Activated B cell treated with CpG ODN at 0.5 μM for 24 hours (primary cell): ENCODE data around the gene JAZF1. TPM values are rescaled to one million over a fixed set of nuclear protein-coding genes. Genes with fewer than 3 reads are reported as not detected.

ENCODE experiments used
- ATAC-seq: fragments of 200-7000 bp; cut with Tn5 transposase; one replicate; pipeline ENCODE4 v1.10.0; 2021; ENCODE audit warnings: low read depth, mild to moderate bottlenecking, moderate library complexity
- CTCF ChIA-PET: fragments of 350-600 bp; sonication (Branson Sonifier 250); formaldehyde crosslinking; loops from one replicate; lab custom pipeline; 2021; ENCODE audit warnings: antibody characterized with exemption; lab: Charles Lee
- POLR2A ChIA-PET: fragments of 350-600 bp; sonication (Branson Sonifier 250); formaldehyde crosslinking; loops from one replicate; lab custom pipeline; 2021; ENCODE audit warnings: antibody characterized with exemption; lab: Charles Lee
- DNase-seq: peaks from one replicate; pipeline ENCODE4 v3.0.0; 2022
- H3K27ac Mint-ChIP-seq: one replicate; pipeline ENCODE4 v1.8.0; 2020; ENCODE audit warnings: mixed read lengths
- H3K27me3 Mint-ChIP-seq: one replicate; pipeline ENCODE4 v1.8.0; 2021; ENCODE audit warnings: mixed read lengths
- H3K36me3 Mint-ChIP-seq: one replicate; pipeline ENCODE4 v1.8.0; 2021; ENCODE audit warnings: low read depth, mixed read lengths
- H3K4me1 Mint-ChIP-seq: one replicate; pipeline ENCODE4 v1.8.0; 2021; ENCODE audit warnings: mixed read lengths
- H3K4me3 Mint-ChIP-seq: one replicate; pipeline ENCODE4 v1.8.0; 2020; ENCODE audit warnings: mild to moderate bottlenecking, mixed read lengths
- H3K9me3 Mint-ChIP-seq: one replicate; pipeline ENCODE4 v1.8.0; 2020; ENCODE audit warnings: mixed read lengths
- CTCF ChIP-seq: fragments of 200-600 bp; IDR thresholded peaks from one replicate; pipeline ENCODE4 v1.8.0; 2022; ENCODE audit warnings: antibody characterized with exemption, mild to moderate bottlenecking
- intact Hi-C: fragments of 100-400 bp; cut with micrococcal nuclease; formaldehyde crosslinking; loops from one replicate; pipeline ENCODE4 v1.15.1; 2024
- total RNA-seq: library from RNA; stranded (reverse); gene quantifications from 2 replicates; pipeline ENCODE4 v1.2.3, GENCODE V29; 2022

The JAZF1 gene
- total RNA-seq, 1 donor from 2014 or later: 54.8 TPM

GRCh38 chr7:28177836-28178235 lies 2.8 kb downstream of the JAZF1 start:
- H3K36me3 Mint-ChIP-seq: peaks cover 15% of the 10 kb centered on the region
- H3K27ac Mint-ChIP-seq: peak overlapping the region; percentile 30
- DNase-seq: no peak
- no peak for ATAC-seq
- H3K4me3 Mint-ChIP-seq: no peak overlapping the region
- CTCF ChIA-PET: interaction anchor here (1.4 kb wide), 2 partner anchors 13 to 88 kb away, joined by 3 read pairs; no protein-coding TSS in a partner anchor
- H3K9me3 Mint-ChIP-seq: no peaks in the 10 kb centered on the region
- intact Hi-C loops: loop anchor here (2.0 kb wide), 2 partner anchors 15 to 81 kb away; no protein-coding TSS in a partner anchor
- TF ChIP-seq CTCF: no peak
- POLR2A ChIA-PET: interaction anchor here (0.8 to 5.0 kb wide), 6 partner anchors 8 to 62 kb away, joined by 3 to 69 read pairs (median 9); no protein-coding TSS in a partner anchor
- no peaks in the 10 kb centered on the region for H3K27me3 Mint-ChIP-seq
- H3K4me1 Mint-ChIP-seq: peaks cover 70% of the 10 kb centered on the region

GRCh38 chr7:28176645-28177044 lies 4.0 kb downstream of the JAZF1 start:
- intact Hi-C loops: no loop called here
- Mint-ChIP-seq H3K9me3 (no peaks in the 10 kb centered on the region), H3K4me1 (peaks cover 70% of the 10 kb centered on the region), H3K27ac (peak overlapping the region; percentile 70), H3K4me3 (no peak overlapping the region), H3K27me3 (no peaks in the 10 kb centered on the region), H3K36me3 (peaks cover 21% of the 10 kb centered on the region)
- TF ChIP-seq CTCF: no peak
- ChIA-PET POLR2A (interaction anchor here (1.0 to 1.4 kb wide), 2 partner anchors 9 to 26 kb away, joined by 3 to 4 read pairs; no protein-coding TSS in a partner anchor), CTCF (interaction anchor here (1.4 kb wide), 1 partner anchor 90 kb away, joined by 3 read pairs; no protein-coding TSS in a partner anchor)
- ATAC-seq (no peak), DNase-seq (no peak)

GRCh38 chr7:28176174-28176573 lies 4.4 kb downstream of the JAZF1 start:
- ChIA-PET CTCF (no interaction called here), POLR2A (interaction anchor here (1.0 to 1.4 kb wide), 2 partner anchors 8 to 26 kb away, joined by 3 to 4 read pairs; no protein-coding TSS in a partner anchor)
- H3K27me3 Mint-ChIP-seq: no peaks in the 10 kb centered on the region
- H3K4me1 Mint-ChIP-seq: peaks cover 71% of the 10 kb centered on the region
- peak overlapping the region; percentile 46 for H3K27ac Mint-ChIP-seq
- H3K9me3 Mint-ChIP-seq: no peaks in the 10 kb centered on the region
- H3K36me3 Mint-ChIP-seq: peaks cover 22% of the 10 kb centered on the region
- H3K4me3 Mint-ChIP-seq: no peak overlapping the region
- ATAC-seq (no peak), DNase-seq (no peak)
- intact Hi-C loops: no loop called here
- no peak for TF ChIP-seq CTCF

- Mint-ChIP-seq H3K27ac (peak overlapping the region; percentile 63), H3K36me3 (peaks cover 22% of the 10 kb centered on the region), H3K4me1 (peaks cover 76% of the 10 kb centered on the region), H3K4me3 (no peak overlapping the region), H3K9me3 (no peaks in the 10 kb centered on the region), H3K27me3 (no peaks in the 10 kb centered on the region)
- no peak for TF ChIP-seq CTCF
- intact Hi-C loops: no loop called here
- CTCF ChIA-PET: no interaction called here
- ATAC-seq (no peak), DNase-seq (no peak)
- POLR2A ChIA-PET: interaction anchor here (0.7 to 1.8 kb wide), 2 partner anchors 10 to 102 kb away, joined by 3 to 9 read pairs; no protein-coding TSS in a partner anchor
Measured at GRCh38 chr7:28174901-28175661, 5.5 kb downstream of the JAZF1 start.

- ChIA-PET CTCF (no interaction called here), POLR2A (interaction anchor here (1.8 kb wide), 1 partner anchor 9 kb away, joined by 9 read pairs; no protein-coding TSS in a partner anchor)
- Mint-ChIP-seq H3K4me3 (no peak overlapping the region), H3K9me3 (no peaks in the 10 kb centered on the region), H3K4me1 (peaks cover 83% of the 10 kb centered on the region), H3K27ac (peak overlapping the region; percentile 63), H3K36me3 (peaks cover 22% of the 10 kb centered on the region), H3K27me3 (no peaks in the 10 kb centered on the region)
- TF ChIP-seq CTCF: no peak
- no peak for DNase-seq
- ATAC-seq: no peak
- intact Hi-C loops: no loop called here
Measured at GRCh38 chr7:28174442-28174841, 6.2 kb downstream of the JAZF1 start.
